ENCODE results near the gene COA7. TPM values are rescaled to one million over a fixed set of nuclear protein-coding genes. Genes with fewer than 3 reads are reported as not detected.
"Not testable (repeated sequence)": the region's sequence is repeated elsewhere in the genome, so short reads cannot be mapped to it uniquely, and the experiment has no call there.

The COA7 gene
- total and polyA plus RNA-seq, 2 of the 8 experiments (the other 6 are each of a cell fraction or from before 2014, with no cell fraction given), result 23.2 to 61.8 TPM

- H3K36me3 ChIP-seq (ENCODE audit: control insufficient read depth in 2 of 4, insufficient read depth in 4 of 4, low read length in 3 of 4); H3K27ac ChIP-seq (ENCODE audit: low read depth, low read length); H3K56ac ChIP-seq (replicated peaks; ENCODE audit: insufficient read length, low read depth, low read length); H3K79me2 ChIP-seq (ENCODE audit: control insufficient read depth in 1 of 2, insufficient read depth in 2 of 2, low read length in 2 of 2); FAIRE-seq; H3K27me3 ChIP-seq (replicated peaks in 1 of 4; ENCODE audit: control insufficient read depth in 3 of 4, extremely low read depth in 1 of 4, insufficient read depth in 3 of 4, low read length in 3 of 4); H2BK20ac ChIP-seq (ENCODE audit: low read length); H3K79me1 ChIP-seq (ENCODE audit: low read depth, low read length); H3K14ac ChIP-seq (ENCODE audit: insufficient read length); H3K9ac ChIP-seq (replicated peaks in 1 of 4; ENCODE audit: extremely low read depth in 1 of 4, low read depth in 3 of 4, low read length in 3 of 4); H3K23ac ChIP-seq (ENCODE audit: insufficient read length); H2AFZ ChIP-seq (ENCODE audit: low read length); H2AK5ac ChIP-seq (ENCODE audit: low read depth, low read length); H3K18ac ChIP-seq (ENCODE audit: extremely low read depth, low read length); H3K4ac ChIP-seq (replicated peaks; ENCODE audit: insufficient read length, low read depth, low read length); H2BK5ac ChIP-seq (ENCODE audit: low read depth, low read length); H3K4me1 ChIP-seq (replicated peaks in 1 of 4; ENCODE audit: control insufficient read depth in 3 of 4, insufficient read depth in 4 of 4, low read length in 3 of 4); H4K91ac ChIP-seq (replicated peaks; ENCODE audit: insufficient read length, low read length); H4K8ac ChIP-seq (ENCODE audit: extremely low read depth, insufficient read depth, low read length); H4K20me1 ChIP-seq (replicated peaks in 1 of 2; ENCODE audit: control insufficient read depth in 1 of 2, insufficient read depth in 2 of 2, low read length in 2 of 2); H3K23me2 ChIP-seq (ENCODE audit: low read depth, low read length); H4K5ac ChIP-seq (ENCODE audit: insufficient read length, low read depth, low read length); H3K4me3 ChIP-seq (ENCODE audit: extremely low read depth in 1 of 4, insufficient read depth in 2 of 4, low read depth in 3 of 4, low read length in 4 of 4); H2BK12ac ChIP-seq (ENCODE audit: low read depth, low read length); H2BK120ac ChIP-seq (replicated peaks; ENCODE audit: low read depth, low read length); H2BK15ac ChIP-seq (ENCODE audit: low read length); H3K4me2 ChIP-seq (ENCODE audit: insufficient read depth in 1 of 2, low read depth in 2 of 2, low read length in 2 of 2); DNase-seq (ENCODE audit: low read depth in 1 of 2, low spot score in 2 of 2); H3K9me3 ChIP-seq (ENCODE audit: insufficient read depth in 2 of 2, low read depth in 1 of 2, low read length in 1 of 2); POLR2A ChIA-PET (ENCODE audit: partially characterized antibody): not testable (repeated sequence)
- WGBS, 2 experiments (ENCODE audit: extremely low coverage in 1 of 2, insufficient coverage in 1 of 2, insufficient read length in 1 of 2, insufficient replicate concordance in 2 of 2, low coverage in 1 of 2, low lambda C conversion rate in 2 of 2, missing lambda C conversion rate in 1 of 2), result 86% methylated on average over 6 of the region's 6 CpGs; no CpG with 5 or more reads in 1 of the 2 experiments
- CTCF ChIA-PET (ENCODE audit: partially characterized antibody), result interaction anchor here (0.8 to 1.0 kb wide), 2 partner anchors 14 to 110 kb away, joined by 4 read pairs; no protein-coding TSS in a partner anchor
These were observed 17.1 kb upstream of the COA7 start for GRCh38 chr1:52715296-52715695.
